Measurements from ENCODE around the gene CSNK1D.

The CSNK1D gene

GRCh38 chr17:82309656-82310570, 36.4 kb upstream of the CSNK1D start:
- DNase-seq, result no peak

- DNase-seq, result no peak
Measured at GRCh38 chr17:82305727-82306300, 32.3 kb upstream of the CSNK1D start.

- DNase-seq, result no peak
Measured at GRCh38 chr17:82304826-82305726, 31.6 kb upstream of the CSNK1D start.

- no peak for DNase-seq
Measured at GRCh38 chr17:82303944-82304808, 30.7 kb upstream of the CSNK1D start.

GRCh38 chr17:82302991-82303943, 29.8 kb upstream of the CSNK1D start:
- DNase-seq, result no peak

GRCh38 chr17:82302568-82302963, 29.1 kb upstream of the CSNK1D start:
- no peak for DNase-seq

GRCh38 chr17:82301916-82302567, 28.5 kb upstream of the CSNK1D start:
- DNase-seq, result no peak

GRCh38 chr17:82301300-82301915, 27.9 kb upstream of the CSNK1D start:
- DNase-seq, result no peak

- DNase-seq, result peak; percentile 17 to 79
Measured at GRCh38 chr17:82300707-82301270, 27.3 kb upstream of the CSNK1D start.

- no peak for DNase-seq
Measured at GRCh38 chr17:82300228-82300627, 26.7 kb upstream of the CSNK1D start.

GRCh38 chr17:82299452-82299851, 26.0 kb upstream of the CSNK1D start:
- DNase-seq, result no peak

GRCh38 chr17:82298538-82299421, 25.3 kb upstream of the CSNK1D start:
- DNase-seq, result no peak

GRCh38 chr17:82297714-82298537, 24.4 kb upstream of the CSNK1D start:
- no peak for DNase-seq

- DNase-seq, result no peak
Measured at GRCh38 chr17:82297280-82297713, 23.8 kb upstream of the CSNK1D start.

- peak in 1 of 2 experiments; percentile 26 for DNase-seq
Measured at GRCh38 chr17:82296511-82297279, 23.2 kb upstream of the CSNK1D start.

- DNase-seq, result no peak
Measured at GRCh38 chr17:82295472-82295814, 21.9 kb upstream of the CSNK1D start.

Data from NCI-H526 (cell line).